GM13977 (cell line): Measurements from ENCODE around the gene GTPBP1.
A peak's percentile ranks its signal among the peaks of the same experiment; 100 is the strongest.

ENCODE experiments used
- DNase-seq: peaks from one replicate; pipeline ENCODE4 v3.0.0; 2012; ENCODE audit warnings: low spot score
- CTCF ChIP-seq: IDR thresholded peaks from 2 replicates; pipeline ENCODE4 v1.5.1; 2012; ENCODE audit warnings: mild to moderate bottlenecking, control low read depth; ENCODE audit not compliant: insufficient read depth; ENCODE audit errors: extremely low read depth, missing control alignments
- in situ Hi-C: fragments of 300-500 bp; cut with MboI; formaldehyde crosslinking; loops from one replicate; pipeline ENCODE4 v1.12.0; 2022; ENCODE audit warnings: low sequenced_read_pairs, low pct_unique_long_range_greater_than_20kb, mixed read lengths, inconsistent platforms; ENCODE audit not compliant: unreplicated experiment

Gene GTPBP1

GRCh38 chr22:38782402-38783094 is 76.8 kb downstream of the GTPBP1 start:
- in situ Hi-C loops, result no loop called here

More at GRCh38 chr22:38782402-38783094, 76.8 kb downstream of the GTPBP1 start:
- peak; percentile 15 for DNase-seq
- TF ChIP-seq CTCF, result no peak
